HepG2 (cell line): ENCODE data around the gene KRT12. TPM values are rescaled to one million over a fixed set of nuclear protein-coding genes. Genes with fewer than 3 reads are reported as not detected.

Experiments
- CREM ChIP-seq, 2 experiments: sonication (generic) in 1 of 2; formaldehyde crosslinking in 1 of 2; IDR thresholded peaks; 2 replicates each; pipeline versions ENCODE4 v1.4.0 to v1.6.1; 2016 to 2020; ENCODE audit warnings: antibody characterized with exemption in 1 of 2, mild to moderate bottlenecking in 1 of 2, missing genetic modification reagents in 1 of 2
- FOXP1 ChIP-seq, 2 experiments: fragments of 450-650 bp in 1 of 2; IDR thresholded peaks; 2 replicates each; pipeline ENCODE4 v1.6.1; 2017 to 2018; ENCODE audit warnings: antibody characterized with exemption in 1 of 2
- HOXD1 ChIP-seq: sonication (generic); formaldehyde crosslinking; IDR thresholded peaks from 2 replicates; pipeline ENCODE4 v1.5.0; 2020; ENCODE audit warnings: missing genetic modification reagents
- JUND ChIP-seq: sonication (generic); formaldehyde crosslinking; IDR thresholded peaks from 2 replicates; pipeline ENCODE4 v1.8.0; 2022; ENCODE audit warnings: mild to moderate bottlenecking, missing genetic modification reagents
- KDM3A ChIP-seq: IDR thresholded peaks from 2 replicates; pipeline ENCODE4 v1.6.1; 2018; ENCODE audit warnings: low read depth, missing compliant biosample characterization
- MTF2 ChIP-seq: sonication (generic); formaldehyde crosslinking; IDR thresholded peaks from 2 replicates; pipeline ENCODE4 v1.5.0; 2020; ENCODE audit warnings: missing genetic modification reagents, borderline replicate concordance
- MYPOP ChIP-seq: sonication (generic); formaldehyde crosslinking; IDR thresholded peaks from 2 replicates; pipeline ENCODE4 v1.8.1; 2023; ENCODE audit warnings: mild to moderate bottlenecking, moderate library complexity, missing genetic modification reagents
- POGZ ChIP-seq: sonication (generic); formaldehyde crosslinking; IDR thresholded peaks from 2 replicates; pipeline ENCODE4 v1.4.0; 2020; ENCODE audit warnings: mild to moderate bottlenecking, missing genetic modification reagents
- PRMT3 ChIP-seq: sonication (generic); formaldehyde crosslinking; IDR thresholded peaks from 2 replicates; pipeline ENCODE4 v1.8.1; 2022; ENCODE audit warnings: low read depth, mild to moderate bottlenecking, moderate library complexity, missing genetic modification reagents, borderline replicate concordance
- RARG ChIP-seq: sonication (generic); formaldehyde crosslinking; IDR thresholded peaks from 2 replicates; pipeline ENCODE4 v1.4.0; 2020; ENCODE audit warnings: low read depth, mild to moderate bottlenecking, missing genetic modification reagents
- THAP11 ChIP-seq: IDR thresholded peaks from 2 replicates; pipeline ENCODE4 v1.6.1; 2016; ENCODE audit warnings: missing biosample characterization, missing genetic modification reagents
- XRCC5 ChIP-seq: fragments of 200-400 bp; formaldehyde crosslinking; optimal IDR thresholded peaks from 2 replicates; pipeline ENCODE3; 2017; ENCODE audit warnings: mild to moderate bottlenecking, low read length
- ZFP36 ChIP-seq: fragments of 150-350 bp; IDR thresholded peaks from 2 replicates; pipeline ENCODE4 v1.6.1; 2018; ENCODE audit warnings: borderline replicate concordance, low read length, low read depth; ENCODE audit not compliant: partially characterized antibody
- ZHX1 ChIP-seq: sonication (generic); formaldehyde crosslinking; IDR thresholded peaks from 2 replicates; pipeline ENCODE4 v1.8.1; 2022; ENCODE audit warnings: low read depth, mild to moderate bottlenecking, missing genetic modification reagents
- ZNF136 ChIP-seq: sonication (generic); formaldehyde crosslinking; IDR thresholded peaks from 2 replicates; pipeline ENCODE4 v1.8.1; 2022; ENCODE audit warnings: low read depth, mild to moderate bottlenecking, moderate library complexity, missing genetic modification reagents
- ZNF30 ChIP-seq: sonication (generic); formaldehyde crosslinking; IDR thresholded peaks from 2 replicates; pipeline ENCODE4 v1.5.0; 2020; ENCODE audit warnings: mild to moderate bottlenecking, missing genetic modification reagents
- ZNF639 ChIP-seq: conservative IDR thresholded peaks from 2 replicates; pipeline ENCODE4 v1.6.1; 2018; ENCODE audit warnings: missing genetic modification reagents
- ZNF75D ChIP-seq: sonication (generic); formaldehyde crosslinking; IDR thresholded peaks from 2 replicates; pipeline ENCODE4 v1.8.1; 2023; ENCODE audit warnings: missing genetic modification reagents, mild to moderate bottlenecking, borderline replicate concordance
- polyA plus RNA-seq, 8 experiments: library from polyadenylated mRNA; depleted of rRNA in 3 of 8; stranded (reverse) in 7 of 8; unstranded in 1 of 8; fragments of >200 nt; fragmentation: Illumina TruSeq in 4 of 8; extraction: Trizol in 4 of 8; gene quantifications; 2 replicates each; pipeline versions ENCODE4 v1.2.1 to v1.2.3, GENCODE V29; 2011 to 2016; ENCODE audit warnings: low read depth in 4 of 8, missing spikeins in 1 of 8, mixed read lengths in 1 of 8; ENCODE audit not compliant: insufficient read depth in 1 of 8
- total RNA-seq, 5 experiments: library from RNA; depleted of rRNA; stranded (reverse); fragments of >200 nt; fragmentation: Illumina TruSeq; extraction: Trizol; gene quantifications; 2 replicates each; pipeline ENCODE4 v1.2.3, GENCODE V29; 2016; ENCODE audit warnings: low read depth in 1 of 5
- TF ChIP-seq, protein P1 (sequence below): sonication (generic); formaldehyde crosslinking; IDR thresholded peaks from 2 replicates; pipeline ENCODE4 v1.8.1; 2023; ENCODE audit warnings: missing genetic modification reagents, mild to moderate bottlenecking, borderline replicate concordance
- TF ChIP-seq, protein P2 (sequence below): IDR thresholded peaks from 2 replicates; pipeline ENCODE4 v1.6.1; 2016; ENCODE audit warnings: missing biosample characterization, missing genetic modification reagents, low read depth

KRT12 gene
- total and polyA plus RNA-seq, 2 of the 13 experiments (the other 11 are each of a cell fraction or from before 2014, with no cell fraction given), result 0.07 to 0.09 TPM

DNA sequence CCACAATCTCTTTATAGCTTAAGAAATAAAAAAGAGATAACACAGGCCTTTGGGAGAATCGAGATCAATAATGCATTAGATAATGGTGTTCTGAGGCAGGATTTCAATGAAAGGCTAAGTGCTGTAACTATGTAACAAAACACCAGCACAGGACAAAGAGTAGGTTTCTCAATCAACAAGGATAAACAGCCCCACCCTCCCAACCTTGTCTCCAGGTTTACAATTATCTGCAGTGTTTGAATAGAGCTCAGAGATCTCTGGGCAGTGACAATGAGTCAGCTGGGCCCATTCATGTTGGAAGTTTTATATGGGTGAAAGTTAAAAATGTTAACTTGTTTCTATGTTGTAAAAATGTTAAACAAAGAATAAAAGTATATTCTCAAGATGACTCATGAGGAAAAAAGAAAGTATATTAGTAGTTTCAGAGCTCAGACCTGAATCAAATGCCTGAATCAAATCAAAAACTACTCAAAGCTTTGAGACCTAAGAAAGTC is 35.0 kb upstream of the KRT12 start (continued):
- TF ChIP-seq, protein P1, sequence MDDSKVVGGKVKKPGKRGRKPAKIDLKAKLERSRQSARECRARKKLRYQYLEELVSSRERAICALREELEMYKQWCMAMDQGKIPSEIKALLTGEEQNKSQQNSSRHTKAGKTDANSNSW, result no peak
- TF ChIP-seq THAP11 (CRISPR knock-in tag) (peak; percentile 81), JUND (CRISPR knock-in tag) (peak; percentile 61; the same call in 1 of the 2 replicates), HOXD1 (CRISPR knock-in tag) (no peak), FOXP1 (IDR thresholded peaks at IDR 0.05) (peak; percentile 96), FOXP1 (CRISPR knock-in tag; IDR thresholded peaks at IDR 0.05) (peak; percentile 100), PRMT3 (CRISPR knock-in tag) (no peak), CREM (IDR thresholded peaks at IDR 0.05) (peak; percentile 87), CREM (CRISPR knock-in tag; IDR thresholded peaks at IDR 0.05) (no peak), KDM3A (CRISPR knock-in tag) (peak; percentile 82; the same call in 1 of the 2 replicates), ZNF136 (CRISPR knock-in tag) (no peak), ZHX1 (no peak), ZNF75D (CRISPR knock-in tag) (no peak), ZFP36 (no peak), MTF2 (no peak), ZNF30 (CRISPR knock-in tag) (no peak), POGZ (CRISPR knock-in tag) (0 out of 2 replicates have a peak, but pooled peaks have one; percentile 45), XRCC5 (no peak), MYPOP (CRISPR knock-in tag) (no peak), ZNF639 (CRISPR knock-in tag) (no peak), RARG (CRISPR knock-in tag) (no peak)
- TF ChIP-seq, protein P2, sequence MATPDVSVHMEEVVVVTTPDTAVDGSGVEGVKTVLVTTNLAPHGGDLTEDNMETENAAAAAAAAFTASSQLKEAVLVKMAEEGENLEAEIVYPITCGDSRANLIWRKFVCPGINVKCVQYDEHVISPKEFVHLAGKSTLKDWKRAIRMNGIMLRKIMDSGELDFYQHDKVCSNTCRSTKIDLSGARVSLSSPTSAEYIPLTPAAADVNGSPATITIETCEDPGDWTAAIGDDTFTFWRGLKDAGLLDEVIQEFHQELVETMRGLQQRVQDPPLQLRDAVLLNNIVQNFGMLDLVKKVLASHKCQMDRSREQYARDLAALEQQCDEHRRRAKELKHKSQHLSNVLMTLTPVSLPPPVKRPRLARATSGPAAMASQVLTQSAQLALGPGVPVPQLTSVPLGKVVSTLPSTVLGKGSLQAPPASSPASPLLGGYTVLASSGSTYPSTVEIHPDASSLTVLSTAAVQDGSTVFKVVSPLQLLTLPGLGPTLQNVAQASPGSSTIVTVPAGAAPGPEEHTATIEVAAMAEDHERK (CRISPR knock-in tag), result no peak
